IPS DF 4.7 (cell line): Measurements from ENCODE around the gene RNGTT.
A peak's percentile ranks its signal among the peaks of the same experiment; 100 is the strongest.
"Not testable (repeated sequence)": the region's sequence is repeated elsewhere in the genome, so short reads cannot be mapped to it uniquely, and the experiment has no call there.

Experiments
- DNase-seq: peaks from one replicate; pipeline ENCODE4 v3.0.0-alpha.2; 2013; ENCODE audit warnings: low spot score; ENCODE audit errors: extremely low read depth

The RNGTT gene

DNA sequence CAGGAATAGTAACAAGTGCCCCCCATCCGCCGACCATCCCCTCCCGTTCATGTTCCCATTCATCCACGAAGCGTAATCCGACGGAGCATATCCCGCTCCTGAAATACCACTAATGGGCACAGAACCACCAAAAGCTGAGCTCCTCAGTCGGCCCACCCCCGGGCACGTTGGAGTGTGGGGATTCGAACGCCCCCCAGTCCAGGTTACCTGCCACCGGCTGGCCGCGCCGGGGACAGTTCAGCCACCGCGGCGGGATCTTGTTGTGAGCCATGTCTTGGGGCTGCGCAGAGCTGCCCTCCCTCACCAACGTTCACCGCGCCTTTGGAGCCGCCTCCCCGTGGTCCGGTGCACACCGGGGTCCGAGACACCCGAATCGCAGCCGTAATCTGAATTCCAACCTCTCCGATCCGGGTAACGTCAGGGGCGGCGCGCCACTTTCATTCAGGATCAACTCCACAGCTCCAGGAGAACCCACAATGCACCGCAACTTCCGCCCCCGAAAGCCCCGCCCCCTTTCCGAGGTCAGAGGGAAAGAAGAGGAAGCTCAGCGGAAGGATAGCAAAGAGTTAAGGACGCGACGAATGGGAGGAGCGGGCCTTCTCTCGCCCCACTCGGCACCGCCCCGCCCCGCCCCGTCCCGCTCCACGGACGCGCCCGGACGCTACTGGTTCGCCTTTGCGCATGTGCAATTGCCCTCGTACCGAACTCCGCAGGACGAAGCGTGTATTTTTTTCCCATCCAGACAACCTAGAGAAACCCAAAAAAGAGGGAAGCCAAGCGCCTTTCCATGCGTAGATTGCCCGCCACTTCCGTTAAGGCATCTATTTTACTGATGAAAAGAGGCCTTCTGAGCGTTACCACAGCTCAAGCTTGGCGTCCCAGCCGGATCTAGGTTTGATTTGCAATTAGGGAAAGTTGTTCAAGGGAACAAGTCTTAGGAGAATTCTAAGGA is at the start of gene RNGTT:
Gene RNGTT, minus strand, starts transcription at position 480 of the 952 bp plus-strand sequence. Its CDS starts 209 bp downstream, at position 271.
- DNase-seq = peak; percentile 62

DNA sequence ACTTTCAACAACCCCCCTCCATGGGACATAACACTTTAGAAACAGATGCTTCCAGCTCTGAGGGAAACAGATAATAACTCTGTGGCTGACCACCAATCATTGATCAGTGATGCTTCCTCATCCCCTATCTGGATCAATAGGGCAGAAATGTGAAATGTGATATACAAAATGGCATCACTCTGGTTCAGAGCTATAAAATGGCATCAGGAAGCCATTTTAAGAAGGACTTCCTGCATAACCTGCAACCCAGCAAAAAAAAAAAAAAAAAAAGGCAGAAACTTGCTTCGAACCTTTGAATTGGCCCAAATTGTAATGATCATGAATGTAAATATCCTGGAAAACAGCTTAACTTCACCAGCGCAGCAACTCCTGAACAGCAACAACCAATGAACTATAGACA is 48.0 kb upstream of the RNGTT start:
- no peak for DNase-seq

DNA sequence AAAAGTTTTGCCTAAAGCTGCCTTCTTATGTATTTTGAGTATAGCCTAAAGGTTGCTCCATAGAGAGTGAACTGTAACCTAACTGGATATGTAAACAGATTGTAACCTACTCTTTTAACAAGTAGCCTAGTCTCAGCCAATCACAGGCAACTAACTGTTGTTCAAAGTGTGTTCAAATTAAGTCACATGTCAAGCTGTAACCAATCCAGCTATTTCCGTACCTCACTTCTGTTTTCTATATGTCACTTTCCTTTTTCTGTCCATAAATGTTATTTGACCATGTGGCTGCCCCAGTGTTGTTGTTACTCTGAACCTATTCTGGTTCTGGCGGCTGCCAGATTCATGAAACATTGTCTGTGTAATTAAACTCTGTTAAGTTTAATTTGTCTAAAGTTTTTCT is 47.4 kb upstream of the RNGTT start:
- no peak for DNase-seq

DNA sequence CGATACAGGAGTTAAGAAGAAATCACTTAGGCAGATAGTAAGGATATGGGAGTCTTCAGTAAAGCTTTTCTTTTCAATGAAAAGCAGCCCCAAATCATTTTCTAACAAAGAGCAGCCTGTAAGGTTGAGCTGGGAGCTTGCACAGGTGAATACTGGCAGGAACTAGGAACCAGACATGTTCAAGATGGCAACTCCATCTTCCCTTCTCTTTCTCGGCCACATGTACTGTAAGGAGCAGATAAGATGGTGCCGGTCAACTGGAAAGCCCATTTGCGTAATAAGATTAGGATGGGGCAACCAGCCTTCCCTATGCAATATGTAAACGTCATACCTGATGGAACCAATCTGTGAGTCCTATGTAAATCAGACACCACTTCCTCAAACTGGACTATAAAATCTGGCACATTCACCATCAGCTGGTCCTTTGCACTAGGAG is 46.2 kb upstream of the RNGTT start:
- no peak for DNase-seq

DNA sequence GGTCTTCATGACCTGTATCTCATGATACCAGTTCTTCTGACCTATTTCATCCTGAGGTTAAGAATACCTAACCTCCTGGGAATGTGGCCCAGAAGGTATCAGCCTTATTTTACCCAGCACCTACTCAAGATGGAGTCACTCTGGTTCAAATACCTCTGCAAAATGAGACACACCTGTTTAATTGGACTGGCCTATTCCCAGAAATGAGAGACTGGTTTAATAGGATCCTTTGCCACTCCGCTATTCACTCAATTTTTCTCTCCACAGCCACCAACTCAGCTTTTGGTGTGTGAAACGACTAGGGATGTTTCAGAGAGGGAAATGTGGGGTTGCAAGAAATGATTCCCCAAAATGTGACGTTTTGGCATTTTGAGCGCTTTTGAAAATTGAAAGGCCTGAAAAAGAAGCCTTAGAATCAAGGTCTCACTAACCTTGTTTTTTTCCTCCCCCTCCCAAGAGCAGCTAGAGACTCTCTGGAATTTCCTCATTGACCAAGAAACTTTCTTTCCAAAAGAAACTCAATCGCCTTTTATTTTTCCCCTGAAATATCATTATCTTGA is 45.5 kb upstream of the RNGTT start:
- DNase-seq = no peak

DNA sequence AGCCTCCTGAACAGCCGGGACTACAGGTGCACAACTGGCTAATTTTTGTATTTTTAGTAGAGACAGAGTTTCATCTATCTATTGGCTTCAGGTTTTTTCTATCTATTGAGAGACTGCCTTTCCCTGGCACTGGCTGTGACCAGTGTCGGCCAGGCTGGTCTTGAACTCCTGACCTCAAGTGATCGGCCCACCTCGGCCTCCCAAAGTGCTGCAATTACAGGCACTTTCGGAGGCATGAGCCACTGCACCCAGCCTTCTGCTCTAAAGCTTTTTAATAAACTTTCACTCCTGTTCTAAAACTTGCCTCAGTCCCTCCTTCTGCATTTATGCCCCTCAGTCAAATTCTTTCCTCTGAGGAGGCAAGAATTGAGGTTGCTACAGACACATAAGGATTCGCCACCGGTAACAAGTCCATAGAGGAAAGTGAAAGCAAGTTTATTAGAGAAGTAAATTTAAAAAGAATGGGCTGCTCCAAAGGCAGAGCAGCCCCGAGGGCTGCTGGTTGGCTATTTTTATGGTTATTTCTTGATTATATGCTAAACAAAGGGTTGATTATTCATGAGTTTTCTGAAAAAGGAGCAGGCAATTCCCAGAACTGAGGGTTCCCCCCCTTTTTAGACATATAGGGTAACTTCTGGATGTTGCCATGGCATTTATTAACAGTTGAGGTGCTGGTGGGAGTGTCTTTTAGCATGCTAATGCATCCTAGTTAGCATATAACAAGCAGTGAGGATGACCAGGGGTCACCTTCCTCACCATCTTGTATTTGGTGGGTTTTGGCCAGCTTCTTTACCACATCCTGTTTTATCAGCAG is 44.8 kb upstream of the RNGTT start:
- DNase-seq = no peak

DNA sequence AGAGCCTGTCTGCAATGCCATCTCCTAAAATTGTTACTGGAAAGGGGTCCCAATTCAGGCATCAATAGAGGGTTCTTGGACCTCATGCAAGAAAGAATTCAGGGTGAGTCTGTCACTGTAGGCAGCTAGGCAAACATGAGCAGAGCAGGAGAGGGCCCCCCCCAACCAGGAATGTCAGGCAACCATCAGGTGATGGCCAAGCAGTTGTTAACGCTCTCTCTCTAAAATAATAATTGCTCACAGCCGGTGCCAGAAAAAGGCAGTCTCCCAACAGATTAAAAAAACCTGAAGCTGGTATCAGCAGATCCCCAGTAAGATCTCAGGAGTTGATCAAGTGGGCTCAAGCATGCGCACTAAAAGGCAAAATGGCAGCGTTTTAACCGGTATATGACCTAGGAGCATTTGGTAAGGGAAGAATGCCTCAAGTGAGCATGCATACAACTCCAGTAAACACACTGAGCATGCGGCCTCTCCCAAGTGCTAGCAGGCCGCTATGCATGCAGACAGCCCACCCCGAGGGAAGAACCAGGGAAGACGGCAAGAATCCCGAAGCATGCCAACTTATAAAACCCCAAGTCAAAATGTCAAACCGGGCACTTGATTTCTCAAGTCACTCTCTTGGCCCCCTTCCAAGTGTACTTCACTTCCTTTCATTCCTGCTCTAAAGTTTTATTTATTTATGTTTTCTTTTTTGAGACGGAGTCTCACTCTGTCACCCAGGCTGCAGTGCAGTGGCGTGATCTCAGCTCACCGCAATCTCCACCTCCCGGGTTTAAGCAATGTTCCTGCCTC is 44.0 kb upstream of the RNGTT start:
- DNase-seq = no peak

DNA sequence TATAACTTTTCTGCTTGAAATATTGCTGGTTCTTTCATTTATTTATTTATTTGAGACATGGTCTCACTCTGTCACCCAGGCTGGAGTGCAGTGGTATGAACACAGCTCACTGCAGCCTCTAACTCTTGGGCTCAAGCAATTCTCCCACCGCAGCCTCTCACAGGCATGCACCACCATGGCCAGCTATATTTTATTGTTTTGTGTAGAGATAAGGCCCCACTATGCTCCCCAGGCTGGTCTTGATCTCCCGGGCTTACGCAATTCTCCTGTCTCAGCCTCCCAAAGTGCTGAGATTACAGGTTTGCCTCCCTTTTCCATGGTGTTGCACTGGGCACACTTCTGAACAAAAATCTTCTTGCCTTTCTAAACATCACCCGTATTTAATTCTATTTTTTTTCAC is 39.1 kb upstream of the RNGTT start:
- no peak for DNase-seq

DNA sequence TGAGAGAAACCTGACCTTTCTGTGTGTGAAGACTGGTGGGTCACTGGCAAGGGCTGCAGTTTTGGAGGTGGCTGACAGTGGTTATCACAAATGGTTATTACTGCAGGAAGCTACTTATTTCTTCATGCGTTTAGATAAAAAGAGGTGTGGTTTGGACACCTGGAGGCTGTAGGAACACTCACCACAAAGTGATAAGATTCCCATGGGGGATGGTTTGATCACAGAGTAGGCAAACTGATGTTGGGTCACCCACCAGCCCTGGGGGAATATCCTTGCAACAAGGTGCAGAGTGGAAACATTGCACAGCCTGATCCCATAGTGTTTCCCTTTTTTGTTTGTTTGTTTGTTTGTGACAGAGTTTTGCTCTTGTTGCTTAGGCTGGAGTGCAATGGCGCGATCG is 33.9 kb upstream of the RNGTT start:
- no peak for DNase-seq

DNA sequence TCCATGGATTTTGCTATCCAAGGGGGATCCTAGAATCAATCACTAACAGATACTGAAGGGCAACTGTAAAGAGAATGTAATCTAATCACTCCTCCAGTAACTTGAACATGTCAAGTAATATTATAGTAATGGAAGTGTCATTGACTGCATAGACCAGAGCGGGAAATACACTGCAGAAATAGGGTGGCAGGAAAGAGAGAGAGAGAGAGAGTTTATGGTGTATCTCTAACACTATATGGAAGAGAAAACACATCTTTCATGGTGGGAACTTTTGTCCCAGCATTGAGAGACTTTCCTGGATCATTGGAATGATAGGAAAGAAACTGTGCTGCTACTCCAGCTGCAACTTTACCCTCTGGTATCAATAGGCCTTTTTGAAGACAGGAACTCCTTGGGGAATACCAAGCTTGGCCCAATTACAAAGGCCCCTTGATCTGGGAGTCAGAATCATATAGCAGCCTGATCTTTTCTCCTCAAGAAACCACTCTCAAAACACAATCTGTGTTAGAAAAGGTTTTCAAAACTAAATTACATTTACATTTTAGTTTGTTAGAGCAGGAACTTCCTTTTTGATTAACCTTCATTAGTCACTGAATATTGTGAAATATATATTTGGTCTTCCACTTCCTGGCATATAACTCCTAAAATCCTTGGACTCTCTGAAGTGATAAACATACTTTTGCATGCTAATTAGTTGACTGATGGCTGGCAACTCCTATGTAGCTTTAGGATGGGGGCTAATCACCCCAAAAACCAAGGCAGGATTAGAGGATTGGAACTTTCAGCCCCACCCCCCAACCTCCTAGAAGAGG is 29.5 kb upstream of the RNGTT start:
- no peak for DNase-seq

DNA sequence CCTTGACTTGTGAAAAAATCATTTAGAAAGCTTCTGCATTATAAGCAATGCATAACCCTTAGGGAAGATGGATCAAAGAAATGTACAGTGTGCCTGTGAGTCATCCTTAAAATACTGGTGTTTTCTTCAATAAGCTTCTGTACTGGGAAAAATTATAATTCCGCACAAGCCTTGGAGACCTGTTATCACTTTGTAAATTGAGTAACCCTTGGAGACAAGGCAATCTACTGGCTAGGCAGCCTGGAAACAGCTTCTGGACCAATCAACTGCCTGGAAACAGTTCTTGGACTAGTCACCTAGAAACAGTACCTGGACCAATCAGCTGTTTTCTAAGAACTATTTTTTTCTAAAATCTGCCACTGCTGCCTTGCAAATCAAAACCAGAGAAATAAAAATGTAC is 25.8 kb upstream of the RNGTT start:
- no peak for DNase-seq

DNA sequence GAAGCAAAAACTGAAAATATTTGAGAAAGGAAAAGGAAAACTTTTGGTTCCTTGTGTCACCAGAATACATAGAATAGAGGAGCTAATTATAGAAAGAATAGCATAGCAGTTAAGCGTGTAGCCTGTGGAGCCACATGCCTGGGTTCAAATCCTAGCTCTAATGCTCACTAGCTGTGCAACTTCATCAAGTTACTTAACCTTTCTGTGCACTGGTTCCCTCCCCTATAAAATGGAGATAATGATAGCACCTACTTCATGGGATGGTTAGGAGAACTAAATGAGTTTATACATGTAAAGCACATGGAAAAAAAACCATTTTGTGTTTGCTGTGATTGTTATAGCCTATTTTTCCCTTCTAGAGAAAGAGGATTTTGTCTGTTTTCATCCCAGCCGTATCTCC is 24.5 kb upstream of the RNGTT start:
- no peak for DNase-seq

DNA sequence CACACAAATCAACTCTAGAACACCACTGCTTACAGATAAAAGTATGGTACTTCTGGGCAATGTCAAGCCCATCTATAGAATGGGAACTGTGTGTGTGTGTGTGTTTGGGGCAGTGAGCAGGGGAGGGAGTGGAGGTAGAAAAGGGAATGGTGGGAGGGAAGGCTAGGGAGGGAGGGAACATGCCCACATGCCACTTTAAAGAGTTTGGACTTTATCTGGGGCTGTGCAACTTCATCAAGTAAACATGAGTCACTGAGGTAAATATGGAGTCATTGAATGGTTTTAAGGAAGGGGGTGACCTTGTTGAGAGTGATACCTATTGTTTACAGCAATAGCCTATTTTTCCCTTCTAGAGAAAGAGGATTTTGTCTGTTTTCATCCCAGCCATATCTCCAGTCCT is 22.5 kb upstream of the RNGTT start:
- DNase-seq = no peak

DNA sequence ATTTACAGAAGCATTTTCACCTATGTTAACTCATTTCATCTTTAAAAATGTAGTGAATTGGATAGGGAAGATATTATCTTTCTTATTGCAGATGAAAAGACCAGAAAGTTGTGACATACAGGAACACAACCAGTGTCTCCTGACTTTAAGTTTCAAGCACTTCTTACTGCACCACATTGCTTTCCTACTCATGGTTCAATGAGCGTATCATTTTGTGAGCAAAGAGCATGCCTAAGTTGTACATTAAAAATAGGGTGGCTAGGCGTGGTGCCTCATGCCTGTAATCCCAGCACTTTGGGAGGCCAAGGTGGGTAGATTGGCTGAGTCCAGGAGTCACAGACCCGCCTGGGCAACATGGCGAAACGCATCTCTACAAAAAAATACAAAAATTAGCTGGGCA is 21.2 kb upstream of the RNGTT start:
- DNase-seq = no peak

DNA sequence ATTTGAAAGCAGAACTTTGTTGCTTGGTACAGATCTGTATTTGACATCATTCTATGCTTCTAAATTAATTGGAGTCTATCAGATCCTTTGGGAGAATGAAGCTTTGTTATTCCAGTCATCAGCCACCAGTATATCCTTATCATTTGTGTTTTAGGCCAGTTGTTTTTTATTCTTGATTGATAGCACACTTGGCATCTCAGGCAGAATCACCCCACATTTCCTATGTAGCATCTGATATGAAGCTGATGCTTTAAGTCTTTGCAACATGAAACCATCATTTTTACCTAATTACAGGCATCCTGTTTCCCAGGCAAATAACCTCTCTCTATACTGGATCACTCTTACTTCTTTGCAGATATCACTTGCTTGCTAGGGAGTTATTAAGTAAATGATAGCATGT is 20.7 kb upstream of the RNGTT start:
- DNase-seq = no peak

DNA sequence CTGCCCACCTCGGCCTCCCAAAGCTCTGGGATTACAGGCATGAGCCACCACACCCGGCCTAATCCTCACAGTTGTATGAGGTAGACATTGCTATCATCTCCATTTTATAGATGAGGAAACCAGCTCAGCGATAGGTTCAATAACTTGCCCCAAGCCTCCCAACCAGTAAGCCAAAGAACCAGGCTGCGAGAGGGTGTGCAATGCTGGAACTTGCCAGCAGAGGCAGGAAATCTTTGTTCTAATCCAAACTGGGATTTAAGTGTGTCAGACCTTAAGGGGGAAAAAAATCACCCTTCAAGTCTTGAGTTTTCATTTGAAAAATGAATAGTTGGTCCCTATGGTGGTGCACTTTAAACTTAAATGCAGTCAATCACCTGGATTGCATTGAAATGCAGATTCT is 20.1 kb upstream of the RNGTT start:
- DNase-seq = no peak

DNA sequence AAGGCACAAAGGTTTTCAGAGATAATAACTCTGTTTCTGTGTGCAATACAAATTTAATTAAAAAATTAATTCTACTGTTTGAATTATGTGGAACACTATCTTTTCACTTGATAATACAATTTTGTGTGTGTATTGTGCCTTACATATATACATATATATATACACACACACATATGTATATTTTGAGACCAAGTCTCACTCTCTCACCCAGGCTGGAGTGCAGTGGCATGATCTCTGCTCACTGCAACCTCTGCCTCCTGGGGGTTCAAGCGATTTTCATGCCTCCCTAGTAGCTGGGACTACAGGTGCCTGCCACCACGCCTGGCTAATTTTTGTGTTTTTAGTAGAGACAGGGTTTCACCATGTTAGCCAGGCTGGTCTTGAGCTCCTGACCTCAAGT is 19.7 kb upstream of the RNGTT start:
- DNase-seq = not testable (repeated sequence)

DNA sequence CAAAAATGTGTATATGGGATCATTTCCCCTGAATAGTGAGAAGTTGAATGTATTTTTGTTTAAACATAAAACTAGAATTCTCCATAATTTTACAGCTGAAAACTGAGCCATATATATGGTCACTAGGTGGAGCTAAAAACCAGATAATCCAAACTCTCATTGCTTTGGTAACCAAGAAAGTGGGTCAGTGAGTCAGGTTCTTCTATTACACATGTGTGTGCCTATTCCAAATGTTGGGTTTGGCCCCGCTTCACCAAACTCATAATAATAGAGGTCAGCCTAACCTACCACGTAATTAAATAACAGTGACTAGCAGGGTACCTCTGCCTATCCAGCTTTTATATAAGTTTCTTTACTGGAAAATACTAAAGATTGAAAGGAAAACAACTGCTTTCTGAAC is 19.3 kb upstream of the RNGTT start:
- no peak for DNase-seq

DNA sequence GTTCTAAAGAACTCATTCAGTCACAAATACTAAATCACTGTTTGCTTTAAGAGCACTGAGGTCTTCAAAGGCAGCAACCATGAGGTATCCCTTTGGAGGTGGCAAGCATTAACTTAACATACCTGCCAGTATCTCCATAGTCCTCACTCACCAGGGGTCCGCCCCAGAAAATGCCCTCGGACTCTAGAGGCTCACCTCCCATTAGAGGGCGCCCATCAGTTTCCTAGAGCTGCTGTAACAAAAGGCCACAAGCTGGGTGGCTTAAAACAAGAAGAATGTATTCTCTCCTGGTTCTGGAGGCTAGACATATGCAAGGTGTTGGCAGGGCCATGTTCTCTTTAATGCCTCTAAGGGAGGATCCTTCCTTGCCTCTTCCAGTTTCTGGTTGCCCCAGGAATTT is 12.0 kb upstream of the RNGTT start:
- DNase-seq = no peak
